Measurements from ENCODE around the gene KPNA5. TPM values are rescaled to one million over a fixed set of nuclear protein-coding genes. Genes with fewer than 3 reads are reported as not detected.
"Not testable (repeated sequence)": the region's sequence is repeated elsewhere in the genome, so short reads cannot be mapped to it uniquely, and the experiment has no call there.

The KPNA5 gene
- polyA plus RNA-seq, 1 donor from 2014 or later = 48.5 TPM

GRCh38 chr6:116697480-116697879, 16.5 kb downstream of the KPNA5 start:
- H3K4me3 ChIP-seq (ENCODE audit: low read length) = no peak overlapping the region
- H3F3A ChIP-seq (ENCODE audit: insufficient read depth, low read length, poor library complexity, severe bottlenecking) = no peaks in the 10 kb centered on the region
- H2AFZ ChIP-seq (ENCODE audit: low read depth, low read length) = no peak overlapping the region
- no peaks in the 10 kb centered on the region for H3K9me2 ChIP-seq (ENCODE audit: insufficient read depth, low read length)
- H3K27me3 ChIP-seq (ENCODE audit: insufficient read depth, low read depth, low read length) = no peaks in the 10 kb centered on the region
- peaks cover 4% of the 10 kb centered on the region for H3K79me2 ChIP-seq (replicated peaks; ENCODE audit: insufficient read depth, low read length)
- H3K4me2 ChIP-seq (ENCODE audit: low read length) = no peak overlapping the region
- H3K9ac ChIP-seq (ENCODE audit: low read length) = no peak overlapping the region
- H4K20me1 ChIP-seq (ENCODE audit: insufficient read depth) = no peaks in the 10 kb centered on the region
- H3K27ac ChIP-seq (ENCODE audit: low read length) = no peak overlapping the region
- peaks cover 5% of the 10 kb centered on the region for H3K36me3 ChIP-seq (ENCODE audit: insufficient read depth, low read length)
- TF ChIP-seq EP300 (conservative IDR thresholded peaks at IDR 0.05; ENCODE audit: poor library complexity, severe bottlenecking) (no peak), REST (IDR thresholded peaks at IDR 0.05; ENCODE audit: borderline replicate concordance) (no peak), TAF1 (IDR thresholded peaks at IDR 0.05; ENCODE audit: low read depth) (no peak), POLR2AphosphoS5 (IDR thresholded peaks at IDR 0.05) (no peak), SMC3 (conservative IDR thresholded peaks at IDR 0.05; ENCODE audit: poor library complexity) (no peak), CTCF (IDR thresholded peaks at IDR 0.05; ENCODE audit: poor library complexity, severe bottlenecking) (no peak), MXI1 (conservative IDR thresholded peaks at IDR 0.05; ENCODE audit: poor library complexity, severe bottlenecking) (no peak), RAD21 (conservative IDR thresholded peaks at IDR 0.05) (no peak), EZH2 (IDR thresholded peaks at IDR 0.05; ENCODE audit: borderline replicate concordance, insufficient read depth, low read length, poor library complexity, severe bottlenecking) (no peak)
- no peaks in the 10 kb centered on the region for H3K9me3 ChIP-seq (ENCODE audit: low read length)

GRCh38 chr6:116703888-116704287, 22.9 kb downstream of the KPNA5 start:
- not testable (repeated sequence) for H3K36me3 ChIP-seq (ENCODE audit: insufficient read depth, low read length)

GRCh38 chr6:116705917-116706316, 24.9 kb downstream of the KPNA5 start:
- Histone ChIP-seq H3K9me3 (ENCODE audit: low read length) (no peaks in the 10 kb centered on the region), H3K27me3 (ENCODE audit: insufficient read depth, low read depth, low read length) (no peaks in the 10 kb centered on the region), H3K4me2 (ENCODE audit: low read length) (no peak overlapping the region), H3K9ac (ENCODE audit: low read length) (no peak overlapping the region), H3F3A (ENCODE audit: insufficient read depth, low read length, poor library complexity, severe bottlenecking) (no peaks in the 10 kb centered on the region), H3K9me2 (ENCODE audit: insufficient read depth, low read length) (no peaks in the 10 kb centered on the region), H3K4me3 (ENCODE audit: low read length) (no peak overlapping the region), H3K36me3 (ENCODE audit: insufficient read depth, low read length) (peaks cover 6% of the 10 kb centered on the region), H3K79me2 (replicated peaks; ENCODE audit: insufficient read depth, low read length) (no peaks in the 10 kb centered on the region), H3K27ac (ENCODE audit: low read length) (no peak overlapping the region), H4K20me1 (ENCODE audit: insufficient read depth) (no peaks in the 10 kb centered on the region), H2AFZ (ENCODE audit: low read depth, low read length) (no peak overlapping the region)
- TF ChIP-seq CTCF (IDR thresholded peaks at IDR 0.05; ENCODE audit: poor library complexity, severe bottlenecking) (no peak), RAD21 (conservative IDR thresholded peaks at IDR 0.05) (no peak), MXI1 (conservative IDR thresholded peaks at IDR 0.05; ENCODE audit: poor library complexity, severe bottlenecking) (no peak), TAF1 (IDR thresholded peaks at IDR 0.05; ENCODE audit: low read depth) (no peak), EZH2 (IDR thresholded peaks at IDR 0.05; ENCODE audit: borderline replicate concordance, insufficient read depth, low read length, poor library complexity, severe bottlenecking) (no peak), EP300 (conservative IDR thresholded peaks at IDR 0.05; ENCODE audit: poor library complexity, severe bottlenecking) (no peak), SMC3 (conservative IDR thresholded peaks at IDR 0.05; ENCODE audit: poor library complexity) (no peak), REST (IDR thresholded peaks at IDR 0.05; ENCODE audit: borderline replicate concordance) (no peak), POLR2AphosphoS5 (IDR thresholded peaks at IDR 0.05) (no peak)

More at GRCh38 chr6:116703888-116704287, 22.9 kb downstream of the KPNA5 start:
- H4K20me1 ChIP-seq (ENCODE audit: insufficient read depth); H3F3A ChIP-seq (ENCODE audit: insufficient read depth, low read length, poor library complexity, severe bottlenecking); H3K9me2 ChIP-seq (ENCODE audit: insufficient read depth, low read length); H3K9ac ChIP-seq (ENCODE audit: low read length); H3K4me3 ChIP-seq (ENCODE audit: low read length); H2AFZ ChIP-seq (ENCODE audit: low read depth, low read length); H3K27me3 ChIP-seq (ENCODE audit: insufficient read depth, low read depth, low read length); H3K4me2 ChIP-seq (ENCODE audit: low read length); H3K9me3 ChIP-seq (ENCODE audit: low read length); H3K79me2 ChIP-seq (replicated peaks; ENCODE audit: insufficient read depth, low read length); H3K27ac ChIP-seq (ENCODE audit: low read length): not testable (repeated sequence)

Measured in neural cell (in vitro differentiated cells).